GM18858 (cell line): ENCODE data around the gene SURF2.
"Not testable (repeated sequence)": the region's sequence is repeated elsewhere in the genome, so short reads cannot be mapped to it uniquely, and the experiment has no call there.

ENCODE experiments used
- ATAC-seq: cut with Tn5 transposase; IDR thresholded peaks from one replicate; pipeline ENCODE4 v1.9.1; 2021; ENCODE audit not compliant: unreplicated experiment

SURF2 gene

DNA sequence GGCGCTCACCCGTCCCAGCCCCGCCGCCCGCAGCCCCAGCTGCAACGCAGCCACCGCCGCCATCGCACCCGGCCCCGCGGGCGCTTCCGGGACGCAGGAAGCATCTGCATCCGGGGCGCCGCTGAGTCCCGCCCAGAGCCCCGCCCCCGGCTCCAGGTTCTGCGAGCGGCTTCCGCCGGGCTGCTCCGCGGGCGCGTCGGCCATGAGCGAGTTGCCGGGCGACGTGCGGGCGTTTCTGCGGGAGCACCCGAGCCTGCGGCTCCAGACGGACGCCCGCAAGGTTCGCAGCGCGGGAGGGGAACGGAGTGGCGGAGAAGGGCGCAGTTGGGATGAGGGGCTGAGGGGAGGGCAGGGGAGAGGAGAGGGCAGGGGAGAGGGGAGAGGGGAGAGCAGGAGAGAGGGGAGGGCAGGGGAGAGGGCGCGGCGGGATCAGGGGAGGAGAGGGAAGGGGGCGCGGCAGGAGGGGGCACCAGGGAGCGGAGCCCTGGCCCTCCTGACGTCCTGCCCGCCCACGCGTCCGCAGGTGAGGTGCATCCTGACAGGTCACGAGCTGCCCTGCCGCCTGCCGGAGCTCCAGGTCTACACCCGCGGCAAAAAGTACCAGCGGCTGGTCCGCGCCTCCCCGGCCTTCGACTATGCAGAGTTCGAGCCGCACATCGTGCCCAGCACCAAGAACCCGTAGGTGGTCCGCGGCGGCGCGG lies at the start of gene SURF2, which contains the start of gene SURF1:
SURF2 (plus strand) TSS at position 160 of the 701 bp plus-strand sequence; CDS start at position 203, 43 bp downstream.
SURF1 (minus strand) TSS at position 97 of the 701 bp plus-strand sequence; CDS start at position 63, 34 bp downstream.
- ATAC-seq: peak; percentile 47

DNA sequence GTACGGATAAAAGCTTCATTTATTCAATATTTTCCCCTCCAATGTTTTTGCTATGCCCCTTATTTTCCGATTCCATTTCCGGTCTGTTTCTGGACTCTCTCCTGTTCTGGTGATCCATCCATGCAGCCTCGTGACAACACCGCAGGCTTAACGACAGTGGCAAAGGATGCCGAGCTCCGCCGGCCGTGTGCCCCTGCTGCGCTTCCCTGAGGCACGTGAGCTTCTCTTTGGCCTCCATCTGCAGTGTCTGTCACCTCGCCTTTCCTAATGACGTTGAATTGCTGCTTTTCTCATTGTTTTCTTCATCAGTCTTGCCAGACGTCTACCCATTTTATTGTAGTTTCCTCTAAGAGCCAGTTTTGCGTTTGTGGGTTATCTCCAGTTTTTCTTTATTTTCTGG lies 49.0 kb upstream of the SURF2 start:
- ATAC-seq: no peak

DNA sequence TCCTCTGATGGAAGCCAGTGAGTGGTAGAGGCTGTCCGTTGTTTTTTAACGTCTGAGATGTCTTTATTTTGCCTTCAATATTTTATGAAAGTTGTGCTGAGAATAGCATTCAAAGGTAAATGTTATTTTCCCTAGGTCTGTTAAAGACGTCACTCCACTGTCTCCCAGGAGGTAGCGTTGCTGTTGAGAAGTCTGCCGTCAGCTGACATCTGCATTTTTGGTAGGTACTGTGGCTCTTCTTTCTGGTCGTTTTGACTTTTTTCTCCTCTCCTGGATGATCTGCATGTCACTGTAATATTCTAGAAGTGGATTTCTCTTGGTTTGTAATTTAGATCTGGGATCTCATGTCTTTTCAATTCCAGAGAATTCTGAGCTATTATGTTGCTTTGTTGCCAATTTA lies 46.7 kb upstream of the SURF2 start:
- ATAC-seq: no peak

DNA sequence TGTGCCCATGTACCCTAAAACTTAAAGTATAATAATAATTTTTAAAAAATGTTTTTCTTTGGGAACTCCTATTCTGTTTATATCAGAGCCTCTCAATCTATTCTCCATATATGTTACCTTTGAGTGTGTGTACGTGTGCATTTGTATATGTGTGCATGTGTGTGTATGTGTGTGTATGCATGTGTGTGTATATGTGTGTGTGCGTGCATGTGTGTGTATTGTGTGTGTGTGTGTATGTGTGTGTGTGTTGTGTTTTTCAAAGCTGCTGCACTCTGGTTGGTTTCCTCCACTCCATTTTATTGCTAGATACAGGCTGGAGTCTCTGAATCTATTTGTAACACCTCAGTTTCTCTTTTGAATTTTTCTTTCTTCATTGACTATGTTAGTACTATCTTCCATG lies 40.4 kb upstream of the SURF2 start:
- ATAC-seq: no peak

DNA sequence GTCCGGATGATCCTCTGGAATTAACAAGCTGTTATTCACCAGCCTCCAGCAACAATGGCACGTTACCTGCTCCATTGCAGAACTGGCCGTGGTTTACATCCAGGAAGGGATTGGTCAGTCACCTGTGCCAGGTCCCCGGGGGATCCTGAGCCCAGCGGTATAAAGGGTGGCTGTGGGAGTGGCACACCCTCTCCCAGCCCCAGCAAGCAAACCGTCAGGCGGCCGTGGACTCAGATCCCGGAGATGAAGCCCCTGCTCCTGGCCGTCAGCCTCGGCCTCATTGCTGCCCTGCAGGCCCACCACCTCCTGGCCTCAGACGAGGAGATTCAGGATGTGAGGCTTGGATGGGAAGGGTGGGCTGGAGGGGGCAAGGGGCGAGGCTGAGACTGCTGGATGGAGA lies 38.8 kb upstream of the SURF2 start:
- not testable (repeated sequence) for ATAC-seq

DNA sequence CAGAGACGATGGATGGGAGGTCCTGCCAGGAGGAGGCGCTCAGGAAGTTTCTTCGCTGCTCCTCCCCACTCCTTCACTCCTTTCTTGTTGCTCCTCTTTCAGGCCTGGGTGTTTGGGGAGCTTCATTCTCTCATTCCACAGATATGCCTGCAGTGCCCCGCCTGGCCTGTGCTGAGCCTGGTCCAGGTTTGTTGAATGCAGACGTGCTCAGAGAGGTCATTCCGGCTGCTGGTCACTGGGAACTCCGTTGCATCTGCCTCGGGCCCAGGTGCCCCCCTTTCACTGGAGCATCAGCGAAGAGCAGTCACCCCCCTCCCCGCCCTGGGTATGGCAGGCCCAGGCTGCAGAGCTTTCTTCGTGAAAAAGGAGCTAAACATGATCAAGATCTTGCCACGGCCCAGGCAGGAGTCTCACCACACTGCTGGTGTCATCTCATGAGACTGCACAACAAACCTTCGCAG lies 35.9 kb upstream of the SURF2 start:
- ATAC-seq: no peak

DNA sequence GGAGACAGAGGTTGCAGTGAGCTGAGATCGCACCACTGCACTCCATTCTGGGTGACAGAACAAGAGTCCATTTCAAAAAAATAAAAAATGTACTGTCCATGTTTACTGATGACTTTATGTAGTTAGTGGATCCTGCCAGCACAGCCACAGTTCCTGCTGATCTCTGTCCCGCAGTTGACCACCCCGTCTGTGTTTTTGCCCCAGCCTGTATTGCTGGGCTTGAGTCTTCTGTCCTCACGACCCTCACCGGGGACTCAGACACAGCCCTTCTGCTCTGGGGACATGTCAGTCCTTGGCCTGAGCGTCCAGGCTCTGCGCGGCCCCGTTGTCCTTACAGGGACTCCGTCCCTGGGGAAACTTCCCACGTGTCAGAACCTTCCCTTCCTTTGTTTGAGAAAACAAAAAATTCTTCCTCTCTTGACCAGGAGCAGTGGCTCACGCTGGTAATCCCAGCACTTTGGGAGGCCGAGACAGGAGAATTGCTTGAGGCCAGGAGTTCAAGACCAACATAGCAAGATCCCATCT lies 34.9 kb upstream of the SURF2 start:
- no peak for ATAC-seq

DNA sequence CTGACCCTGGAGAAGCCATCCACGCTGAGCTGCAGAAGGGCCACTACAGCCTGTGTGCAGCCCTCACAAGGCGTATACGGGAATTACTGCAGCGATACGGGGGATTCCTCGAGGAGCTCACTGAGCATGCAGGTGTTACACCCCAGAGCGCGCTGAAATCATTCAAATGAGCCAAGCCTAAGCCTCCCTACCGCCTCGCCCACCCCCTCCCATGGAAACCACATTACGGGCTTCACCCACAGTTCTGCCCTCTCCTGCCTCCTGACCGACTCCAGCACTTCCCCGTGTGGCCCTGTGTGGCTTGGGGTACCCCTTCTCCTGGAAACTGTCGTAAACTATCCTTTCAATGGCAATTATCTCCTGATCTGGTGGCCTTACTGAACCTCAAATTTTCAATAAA lies 33.6 kb upstream of the SURF2 start:
- ATAC-seq: no peak

DNA sequence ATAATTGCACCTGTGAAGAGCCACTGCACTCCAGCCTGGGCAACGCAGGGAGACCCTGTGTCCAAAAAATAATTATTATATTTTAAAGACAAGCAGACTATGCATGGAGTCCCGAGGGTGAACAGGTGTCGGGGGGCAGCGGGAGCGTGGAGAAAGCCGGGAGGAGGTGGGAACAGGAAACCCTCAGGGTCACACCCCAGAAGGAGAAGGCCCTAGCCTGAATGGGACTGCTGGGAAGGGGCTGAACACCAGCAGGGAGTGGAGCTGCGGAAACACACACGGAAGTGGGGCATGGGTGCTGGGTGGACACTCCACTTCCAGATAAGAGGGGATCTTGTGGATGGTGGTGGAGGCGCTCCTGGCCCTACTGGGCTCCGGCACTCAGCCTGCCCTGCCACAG lies 33.1 kb upstream of the SURF2 start:
- ATAC-seq: no peak

DNA sequence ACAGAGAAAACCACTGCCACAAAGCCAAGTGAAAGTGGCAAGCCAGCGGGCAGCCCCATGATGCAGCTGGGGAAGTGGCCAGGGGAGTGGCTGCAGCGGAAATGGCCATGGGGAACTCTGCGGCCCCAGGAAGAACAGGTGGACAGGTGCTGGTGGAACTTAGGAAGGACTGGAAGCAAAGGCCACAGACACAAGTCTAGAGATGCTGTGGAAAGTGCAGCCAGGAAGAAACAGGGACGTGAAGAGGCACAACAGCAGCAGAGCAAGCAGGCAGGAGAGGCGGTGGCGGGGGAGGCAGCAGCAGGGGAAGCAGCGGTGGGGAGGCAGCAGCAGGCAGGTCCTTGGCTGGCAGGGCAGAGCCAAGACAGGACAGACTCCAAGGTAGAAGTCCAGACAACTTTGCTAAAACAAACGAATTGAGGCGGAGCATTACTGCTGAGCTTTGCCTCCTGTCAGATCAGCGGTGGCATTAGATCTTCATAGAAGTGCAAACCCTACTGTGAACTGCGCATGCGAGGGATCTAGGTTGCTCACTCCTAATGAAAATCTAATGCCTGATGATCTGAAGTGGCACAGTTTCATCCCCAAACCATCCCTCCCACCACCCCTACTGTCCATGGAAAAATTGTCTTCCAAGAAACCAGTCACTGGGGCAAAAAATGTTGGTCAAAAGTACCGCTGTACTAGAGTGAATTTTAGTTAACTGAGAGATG lies 32.2 kb upstream of the SURF2 start:
- no peak for ATAC-seq

DNA sequence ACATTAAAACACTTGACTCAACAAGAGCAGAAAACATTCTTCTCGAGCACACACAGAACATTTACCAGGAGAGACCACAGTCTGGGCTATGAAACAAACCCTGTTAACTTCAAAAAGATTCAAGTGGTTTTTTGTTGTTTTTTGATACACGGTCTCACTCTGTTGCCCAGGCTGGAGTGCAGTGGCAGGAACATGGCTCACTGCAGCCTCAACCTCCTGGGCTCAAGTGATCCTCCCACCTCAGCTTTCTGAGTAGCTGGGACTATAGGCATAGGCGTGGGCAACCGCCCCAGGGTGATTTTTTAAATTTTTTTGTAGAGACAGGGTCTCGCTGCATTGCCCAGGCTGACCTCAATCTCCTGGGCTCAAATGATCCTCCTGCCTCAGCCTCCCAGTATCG lies 29.3 kb upstream of the SURF2 start:
- not testable (repeated sequence) for ATAC-seq

DNA sequence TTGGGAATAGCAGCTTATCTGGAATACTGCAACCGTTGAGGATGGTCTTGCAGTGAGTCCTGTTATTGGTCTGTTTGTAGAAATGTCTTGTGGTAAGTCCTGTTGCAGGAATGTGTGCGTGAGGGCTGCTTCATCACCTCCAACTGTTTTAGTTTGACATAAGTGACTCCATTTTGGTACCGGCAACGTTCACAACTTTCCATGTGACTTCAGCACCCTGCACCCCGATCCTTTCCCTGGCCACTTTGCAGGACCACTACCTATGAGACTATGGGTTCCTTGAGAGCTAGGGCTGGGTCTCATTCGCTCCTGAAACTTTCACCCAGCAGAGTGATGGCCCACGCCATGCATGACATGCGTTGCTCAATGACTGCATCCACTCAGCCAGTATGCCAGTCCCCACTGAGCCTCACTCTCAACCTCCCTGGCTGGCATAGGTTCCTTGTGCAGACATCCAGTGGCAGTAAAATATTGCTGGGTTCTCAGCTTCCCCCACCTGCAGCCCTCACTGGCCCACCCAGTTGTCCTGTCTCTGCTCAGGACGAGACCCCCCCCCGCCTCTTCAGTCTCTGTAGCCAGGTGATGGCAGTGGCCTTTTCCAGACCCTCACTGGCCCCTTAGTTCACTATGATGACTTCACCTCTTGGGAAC lies 28.4 kb upstream of the SURF2 start:
- ATAC-seq: no peak

DNA sequence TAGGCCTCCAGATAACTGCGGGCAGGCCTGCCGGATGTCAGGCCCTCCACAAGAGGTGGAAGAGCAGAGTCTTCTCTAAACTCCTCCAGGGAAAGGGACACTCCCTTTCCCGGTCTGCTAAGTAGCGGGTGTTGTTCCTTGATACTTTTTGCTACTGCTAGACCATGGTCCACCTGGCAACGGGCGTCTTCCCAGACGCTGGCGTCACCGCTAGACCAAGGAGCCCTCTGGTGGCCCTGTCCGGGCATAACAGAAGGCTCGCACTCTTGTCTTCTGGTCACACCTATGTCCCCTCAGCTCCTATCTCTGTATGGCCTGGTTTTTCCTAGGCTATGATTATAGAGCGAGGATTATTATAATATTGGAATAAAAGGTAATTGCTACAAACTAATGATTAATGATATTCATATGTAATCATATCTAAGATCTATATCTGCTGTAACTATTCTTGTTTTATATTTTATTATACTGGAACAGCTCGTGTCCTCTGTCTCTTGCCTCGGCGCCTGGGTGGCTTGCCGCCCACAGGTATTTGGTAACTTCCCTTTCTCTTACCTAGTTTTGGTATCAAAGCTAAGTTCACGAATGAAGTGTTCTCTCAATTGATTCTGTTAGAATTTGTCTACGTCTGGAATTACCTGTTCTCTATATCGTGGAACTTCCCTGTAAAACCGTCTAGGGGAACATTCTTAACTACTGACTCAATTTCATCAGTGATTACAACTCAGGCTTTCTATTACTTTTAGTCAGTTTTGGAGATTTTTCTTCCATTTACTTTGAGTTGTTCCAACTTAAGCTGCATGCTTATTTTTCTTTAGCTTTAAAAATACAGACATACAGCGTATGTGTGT lies 26.8 kb upstream of the SURF2 start:
- not testable (repeated sequence) for ATAC-seq

DNA sequence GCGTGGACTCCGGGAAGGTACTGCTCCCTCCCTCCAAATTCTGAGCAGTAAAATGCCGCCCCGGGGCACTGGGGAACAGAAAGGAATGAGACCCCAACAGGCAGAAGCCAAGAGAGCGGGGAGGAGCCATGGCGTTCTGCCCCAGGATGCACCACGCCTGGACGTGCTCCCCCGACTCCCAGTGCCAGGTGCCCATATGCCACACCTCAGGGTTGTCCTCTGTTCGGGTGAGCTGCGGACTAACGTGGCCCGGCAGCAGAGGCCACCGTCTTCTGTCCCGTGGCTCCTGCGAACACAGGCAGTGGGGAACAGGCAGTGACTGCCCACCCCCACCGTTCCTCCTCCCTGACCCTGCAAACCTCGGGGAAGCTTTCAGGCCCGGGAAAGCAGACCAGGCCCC lies 25.1 kb upstream of the SURF2 start:
- no peak for ATAC-seq

DNA sequence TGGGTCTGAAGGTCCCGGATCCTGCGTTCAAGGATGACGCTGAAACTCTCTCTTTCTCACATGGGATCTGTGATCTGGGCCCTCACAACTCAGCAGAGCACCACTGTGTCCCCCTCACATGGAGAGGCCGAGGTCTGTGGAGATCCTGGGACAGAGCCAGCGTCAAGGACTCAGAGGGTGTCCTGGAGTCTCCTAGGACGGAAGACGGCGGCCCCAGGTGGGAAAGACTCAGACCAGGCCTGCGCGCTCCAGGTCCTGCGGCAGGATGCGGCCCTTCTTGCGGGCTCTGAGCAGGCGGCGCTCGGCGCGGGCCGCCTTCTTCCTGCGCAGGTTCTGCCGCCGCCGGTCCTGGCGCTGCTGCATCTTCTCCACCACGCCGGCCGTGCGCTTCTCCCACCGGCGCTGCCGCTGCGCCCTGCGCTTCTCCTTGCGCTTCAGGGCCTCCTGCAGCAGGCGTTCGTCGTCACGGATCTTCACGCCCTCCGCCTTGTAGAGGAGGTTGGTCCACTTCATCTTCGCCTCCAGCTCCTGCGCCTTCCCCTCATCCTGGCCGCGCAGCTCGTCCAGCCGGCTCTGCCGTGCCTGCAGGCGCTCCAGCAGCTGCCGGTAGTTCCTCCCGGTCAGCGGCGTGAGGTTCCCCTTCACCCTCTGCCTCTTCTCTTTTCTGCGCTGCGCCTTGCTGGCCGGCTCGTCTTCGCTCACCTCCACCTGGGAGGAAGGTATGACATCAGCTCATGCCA lies 24.5 kb upstream of the SURF2 start:
- no peak for ATAC-seq

DNA sequence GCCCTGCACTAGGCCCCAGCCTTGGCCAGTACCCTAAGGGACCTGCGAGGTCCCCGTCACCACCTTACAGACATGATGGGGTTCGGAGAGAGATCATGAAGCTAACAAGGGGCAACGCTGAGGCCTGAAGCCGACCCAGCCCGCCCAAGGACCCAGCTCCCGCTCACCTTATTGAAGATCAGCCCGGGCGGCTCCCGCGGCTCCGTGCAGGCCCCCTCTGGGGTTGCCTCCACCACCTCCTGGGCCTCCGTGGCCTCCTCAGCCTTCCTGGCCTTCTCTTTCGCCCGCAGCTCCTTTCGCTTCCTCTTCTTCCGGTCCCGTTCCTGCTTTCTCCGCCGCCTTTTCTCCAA lies 24.0 kb upstream of the SURF2 start:
- ATAC-seq: no peak

DNA sequence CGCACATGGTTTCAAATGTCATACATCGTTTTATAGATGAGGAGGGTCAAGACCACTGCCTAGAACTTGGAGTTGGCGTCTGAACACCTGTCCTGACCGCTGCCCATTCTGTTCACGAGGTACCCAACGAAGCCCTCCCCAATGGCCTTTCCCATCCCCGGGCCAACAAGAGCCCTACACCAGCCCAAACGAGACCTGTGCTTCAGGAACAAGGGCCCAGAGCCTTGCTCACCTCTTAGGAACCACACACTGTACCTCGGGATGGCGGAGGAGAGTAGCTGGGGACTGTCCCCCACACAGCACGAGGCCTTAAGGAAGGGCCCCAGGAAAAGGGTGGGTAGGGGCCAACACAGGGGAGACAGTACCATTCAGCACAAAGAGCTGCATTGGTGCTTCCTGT lies 23.3 kb upstream of the SURF2 start:
- no peak for ATAC-seq

DNA sequence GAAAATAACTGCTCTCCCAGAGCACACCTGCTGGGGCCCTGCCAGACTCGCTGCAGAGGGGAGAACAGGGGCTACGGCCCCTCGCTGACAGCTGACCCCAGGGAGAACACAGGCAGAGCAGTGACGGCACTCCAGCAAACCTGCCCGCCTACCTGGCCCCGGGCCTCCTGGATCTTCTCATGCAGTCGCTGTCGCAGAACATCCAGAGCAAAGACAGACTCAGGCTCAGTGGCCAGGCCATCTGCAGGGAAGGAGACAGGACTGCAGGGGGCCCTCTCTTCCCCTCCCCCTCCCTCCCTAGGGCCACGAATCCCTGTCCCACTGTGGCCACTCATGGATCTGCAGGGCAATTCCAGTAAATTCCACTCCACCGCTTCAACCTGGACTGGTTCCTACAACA lies 22.8 kb upstream of the SURF2 start:
- no peak for ATAC-seq

DNA sequence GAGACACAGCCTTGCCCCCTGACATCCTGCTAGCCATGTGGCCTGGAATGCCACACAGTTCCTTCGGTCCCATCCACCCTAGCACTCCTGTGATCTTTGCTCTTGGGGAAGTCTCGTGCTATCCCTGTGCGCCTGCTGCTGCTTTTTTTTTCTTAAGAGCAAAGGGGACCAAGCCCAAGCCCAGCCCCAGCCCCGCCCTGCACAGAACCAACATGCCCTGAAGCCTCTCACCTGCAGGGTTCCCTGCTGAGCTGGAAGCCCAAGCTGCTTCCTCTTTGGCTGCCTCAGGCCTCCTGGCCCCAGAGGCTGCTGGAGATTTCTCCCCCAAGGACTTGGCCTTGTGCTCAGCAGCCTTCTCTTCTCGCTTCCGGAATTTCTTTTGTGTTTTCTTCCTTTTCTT lies 22.2 kb upstream of the SURF2 start:
- no peak for ATAC-seq

DNA sequence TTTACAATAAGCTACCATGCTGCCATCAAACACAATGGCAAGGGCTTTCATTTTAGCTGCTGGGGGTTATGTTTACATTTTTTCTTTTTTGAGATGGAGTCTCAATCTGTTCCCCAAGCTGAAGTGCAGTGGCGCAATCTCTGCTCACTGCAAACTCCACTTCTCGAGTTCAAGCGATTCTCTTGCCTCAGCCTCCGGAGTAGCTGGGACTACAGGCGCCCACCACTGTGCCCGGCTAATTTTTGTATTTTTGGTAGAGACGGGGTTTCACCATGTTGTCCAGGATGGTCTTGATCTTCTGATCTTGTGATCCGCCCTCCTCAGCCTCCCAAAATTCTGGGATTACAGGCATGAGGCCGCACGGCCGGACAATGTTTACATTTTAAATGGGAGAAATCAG lies 21.5 kb upstream of the SURF2 start:
- not testable (repeated sequence) for ATAC-seq
